H9 (cell line): ENCODE results near the gene MYO7A. TPM values are rescaled to one million over a fixed set of nuclear protein-coding genes. Genes with fewer than 3 reads are reported as not detected.

Experiments used
- DNase-seq: peaks from one replicate; pipeline ENCODE4 v3.0.0-alpha.2; 2017
- H2AFZ ChIP-seq: one replicate; pipeline ENCODE4 v1.6.1; 2013; ENCODE audit warnings: mild to moderate bottlenecking, low read length, control low read depth, moderate library complexity
- H2AK5ac ChIP-seq: 2 replicates; pipeline ENCODE4 v1.6.1; 2013; ENCODE audit warnings: low read length, control low read depth, mixed read lengths; ENCODE audit not compliant: insufficient read length
- H2BK120ac ChIP-seq: one replicate; pipeline ENCODE4 v1.6.1; 2013; ENCODE audit warnings: low read depth, mild to moderate bottlenecking, low read length, control low read depth, inconsistent platforms; ENCODE audit not compliant: poor library complexity, severe bottlenecking
- H2BK12ac ChIP-seq: 2 replicates; pipeline ENCODE4 v1.6.1; 2013; ENCODE audit warnings: low read length, control low read depth, mixed read lengths, low read depth; ENCODE audit not compliant: insufficient read length
- H2BK15ac ChIP-seq: 2 replicates; pipeline ENCODE4 v1.6.1; 2013; ENCODE audit warnings: low read depth, low read length, control low read depth
- H2BK20ac ChIP-seq: one replicate; pipeline ENCODE4 v1.6.1; 2013; ENCODE audit warnings: low read depth, mild to moderate bottlenecking, low read length, control low read depth, inconsistent platforms; ENCODE audit not compliant: poor library complexity, severe bottlenecking
- H2BK5ac ChIP-seq: 2 replicates; pipeline ENCODE4 v1.6.1; 2013; ENCODE audit warnings: low read length, control low read depth, mixed read lengths; ENCODE audit not compliant: insufficient read length
- H3K14ac ChIP-seq: 2 replicates; pipeline ENCODE4 v1.6.1; 2013; ENCODE audit warnings: low read length, control low read depth; ENCODE audit not compliant: insufficient read depth
- H3K18ac ChIP-seq: 2 replicates; pipeline ENCODE4 v1.6.1; 2013; ENCODE audit warnings: low read depth, mild to moderate bottlenecking, mixed read lengths, low read length, control low read depth; ENCODE audit not compliant: insufficient read length
- H3K23ac ChIP-seq: 2 replicates; pipeline ENCODE4 v1.6.1; 2013; ENCODE audit warnings: low read length, control low read depth, mixed read lengths, low read depth; ENCODE audit not compliant: insufficient read length
- H3K23me2 ChIP-seq: 2 replicates; pipeline ENCODE4 v1.6.1; 2013; ENCODE audit warnings: low read depth, mild to moderate bottlenecking, mixed read lengths, low read length, control low read depth; ENCODE audit not compliant: insufficient read length, poor library complexity, severe bottlenecking
- H3K27ac ChIP-seq: 2 replicates; pipeline ENCODE4 v1.5.1; 2013; ENCODE audit warnings: low read length, control low read depth, mixed read lengths, low read depth; ENCODE audit not compliant: insufficient read length
- H3K27me3 ChIP-seq: 2 replicates; pipeline ENCODE4 v1.6.1; 2013; ENCODE audit warnings: low read length, control low read depth, inconsistent platforms; ENCODE audit not compliant: insufficient read depth
- H3K4ac ChIP-seq: 2 replicates; pipeline ENCODE4 v1.6.1; 2013; ENCODE audit warnings: low read depth, mild to moderate bottlenecking, control low read depth, inconsistent platforms, low read length, moderate library complexity
- H3K4me1 ChIP-seq: 2 replicates; pipeline ENCODE4 v1.6.1; 2013; ENCODE audit warnings: low read length, control low read depth, inconsistent platforms; ENCODE audit not compliant: insufficient read depth
- H3K4me2 ChIP-seq: 2 replicates; pipeline ENCODE4 v1.6.1; 2013; ENCODE audit warnings: low read length, control low read depth, mixed read lengths; ENCODE audit not compliant: insufficient read length, insufficient read depth
- H3K56ac ChIP-seq: 2 replicates; pipeline ENCODE4 v1.6.1; 2013; ENCODE audit warnings: low read depth, mild to moderate bottlenecking, mixed read lengths, low read length, control low read depth; ENCODE audit not compliant: insufficient read length
- H3K79me1 ChIP-seq: 2 replicates; pipeline ENCODE4 v1.6.1; 2013; ENCODE audit warnings: low read depth, mild to moderate bottlenecking, moderate library complexity, low read length, control low read depth, inconsistent platforms; ENCODE audit not compliant: insufficient read depth, poor library complexity, severe bottlenecking
- H3K79me2 ChIP-seq: 2 replicates; pipeline ENCODE4 v1.6.1; 2013; ENCODE audit warnings: low read length, control low read depth, inconsistent platforms; ENCODE audit not compliant: insufficient read depth
- H3K9ac ChIP-seq: 2 replicates; pipeline ENCODE4 v1.6.1; 2013; ENCODE audit warnings: low read length, control low read depth, mixed read lengths; ENCODE audit not compliant: insufficient read length; ENCODE audit errors: extremely low read depth
- H3K9me3 ChIP-seq: one replicate; pipeline ENCODE4 v1.6.1; 2013; ENCODE audit warnings: low read depth, low read length, inconsistent platforms; ENCODE audit not compliant: control insufficient read depth
- H3T11ph ChIP-seq: one replicate; pipeline ENCODE4 v1.6.1; 2013; ENCODE audit warnings: mild to moderate bottlenecking, low read length, control low read depth, inconsistent platforms
- H4K20me1 ChIP-seq: one replicate; pipeline ENCODE4 v1.6.1; 2013; ENCODE audit not compliant: control insufficient read depth, insufficient read length, insufficient read depth
- H4K5ac ChIP-seq: 2 replicates; pipeline ENCODE4 v1.6.1; 2013; ENCODE audit warnings: low read depth, mild to moderate bottlenecking, mixed read lengths, low read length, control low read depth; ENCODE audit not compliant: insufficient read length
- H4K8ac ChIP-seq: replicated peaks from 2 replicates; pipeline ENCODE4 v1.6.1; 2013; ENCODE audit warnings: low read length, control low read depth, mixed read lengths, low read depth; ENCODE audit not compliant: insufficient read length
- H4K91ac ChIP-seq: 2 replicates; pipeline ENCODE4 v1.6.1; 2013; ENCODE audit warnings: low read depth, mild to moderate bottlenecking, moderate library complexity, mixed read lengths, low read length, control low read depth; ENCODE audit not compliant: insufficient read length
- H3K27ac Mint-ChIP-seq, 3 experiments: 2 replicates in 2 of 3; 3 replicates in 1 of 3; pipeline ENCODE4 v1.8.0; 2020 to 2021; ENCODE audit warnings: mixed read lengths in 3 of 3, mild to moderate bottlenecking in 1 of 3, moderate library complexity in 1 of 3
- H3K27me3 Mint-ChIP-seq: 2 replicates; pipeline ENCODE4 v1.8.0; 2021; ENCODE audit warnings: low read depth, mild to moderate bottlenecking, moderate library complexity, mixed read lengths
- H3K36me3 Mint-ChIP-seq, 3 experiments: 2 replicates in 2 of 3; 3 replicates in 1 of 3; pipeline ENCODE4 v1.8.0; 2020 to 2021; ENCODE audit warnings: low read depth in 3 of 3, mixed read lengths in 3 of 3; ENCODE audit not compliant: insufficient read depth in 1 of 3
- H3K4me1 Mint-ChIP-seq, 2 experiments: 2 replicates each; pipeline ENCODE4 v1.8.0; 2020; ENCODE audit warnings: mixed read lengths in 2 of 2
- H3K4me3 Mint-ChIP-seq, 2 experiments: 2 replicates in 1 of 2; 3 replicates in 1 of 2; pipeline ENCODE4 v1.8.0; 2020 to 2021; ENCODE audit warnings: mild to moderate bottlenecking in 2 of 2, mixed read lengths in 2 of 2, moderate library complexity in 1 of 2
- H3K9me3 Mint-ChIP-seq, 2 experiments: 2 replicates in 1 of 2; 3 replicates in 1 of 2; pipeline ENCODE4 v1.8.0; 2020; ENCODE audit warnings: mild to moderate bottlenecking in 2 of 2, mixed read lengths in 2 of 2, moderate library complexity in 1 of 2
- WGBS: extraction: QIAGEN DNeasy Blood & Tissue Kit; methylation state at CpG from one replicate; pipeline ENCODE4 v1.1.7; 2013; ENCODE audit warnings: missing lambda C conversion rate, low lambda C conversion rate, mixed read lengths; ENCODE audit not compliant: insufficient read length; ENCODE audit errors: extremely low coverage; 5-methylcytosine and 5-hydroxymethylcytosine counted together
- total RNA-seq: library from RNA; stranded (reverse); gene quantifications from 2 replicates; pipeline ENCODE4 v1.2.1, GENCODE V29; 2021
- TF ChIP-seq, protein P1 (sequence below): fragments of 200-600 bp; sonication (generic); conservative IDR thresholded peaks from 3 replicates; pipeline ENCODE4 v1.8.0; 2021; ENCODE audit warnings: antibody characterized with exemption, mild to moderate bottlenecking

The MYO7A gene
- total RNA-seq, 1 experiment from 2014 or later: 1.6 TPM

DNA sequence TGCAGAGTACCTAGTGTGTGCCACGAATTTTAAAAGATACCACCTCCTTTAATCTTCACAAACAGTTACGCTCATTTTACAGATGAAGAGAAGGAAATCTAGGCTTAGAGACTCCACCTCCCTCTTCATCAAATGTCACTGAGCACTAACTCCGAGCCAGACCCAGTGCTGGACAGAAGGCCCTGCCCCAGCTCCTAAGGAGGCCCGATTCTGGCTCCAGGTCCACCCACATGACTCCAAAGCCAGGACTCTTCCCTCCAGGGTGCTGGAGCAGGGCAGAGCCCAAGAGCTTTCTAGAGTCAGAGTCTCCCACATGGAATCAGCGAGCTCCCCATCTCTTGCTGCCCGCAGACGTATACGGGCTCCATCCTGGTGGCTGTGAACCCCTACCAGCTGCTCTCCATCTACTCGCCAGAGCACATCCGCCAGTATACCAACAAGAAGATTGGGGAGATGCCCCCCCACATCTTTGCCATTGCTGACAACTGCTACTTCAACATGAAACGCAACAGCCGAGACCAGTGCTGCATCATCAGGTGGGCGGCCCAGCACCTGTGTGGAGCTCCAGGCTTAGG is 27.6 kb downstream of the MYO7A start:
- H3K4ac ChIP-seq: no peak overlapping the region
- no peak overlapping the region for H3K56ac ChIP-seq
- H2BK120ac ChIP-seq: no peak overlapping the region
- peaks cover 6% of the 10 kb centered on the region for H3K27me3 Mint-ChIP-seq
- H3K23ac ChIP-seq: no peak overlapping the region
- no peak overlapping the region for H4K91ac ChIP-seq
- DNase-seq: no peak
- H3K4me2 ChIP-seq: no peak overlapping the region
- H3K27me3 ChIP-seq: no peaks in the 10 kb centered on the region
- no peak overlapping the region for H3K27ac ChIP-seq
- H3K4me1 ChIP-seq: no peaks in the 10 kb centered on the region
- no peak overlapping the region for H3K14ac ChIP-seq
- TF ChIP-seq, protein P1, sequence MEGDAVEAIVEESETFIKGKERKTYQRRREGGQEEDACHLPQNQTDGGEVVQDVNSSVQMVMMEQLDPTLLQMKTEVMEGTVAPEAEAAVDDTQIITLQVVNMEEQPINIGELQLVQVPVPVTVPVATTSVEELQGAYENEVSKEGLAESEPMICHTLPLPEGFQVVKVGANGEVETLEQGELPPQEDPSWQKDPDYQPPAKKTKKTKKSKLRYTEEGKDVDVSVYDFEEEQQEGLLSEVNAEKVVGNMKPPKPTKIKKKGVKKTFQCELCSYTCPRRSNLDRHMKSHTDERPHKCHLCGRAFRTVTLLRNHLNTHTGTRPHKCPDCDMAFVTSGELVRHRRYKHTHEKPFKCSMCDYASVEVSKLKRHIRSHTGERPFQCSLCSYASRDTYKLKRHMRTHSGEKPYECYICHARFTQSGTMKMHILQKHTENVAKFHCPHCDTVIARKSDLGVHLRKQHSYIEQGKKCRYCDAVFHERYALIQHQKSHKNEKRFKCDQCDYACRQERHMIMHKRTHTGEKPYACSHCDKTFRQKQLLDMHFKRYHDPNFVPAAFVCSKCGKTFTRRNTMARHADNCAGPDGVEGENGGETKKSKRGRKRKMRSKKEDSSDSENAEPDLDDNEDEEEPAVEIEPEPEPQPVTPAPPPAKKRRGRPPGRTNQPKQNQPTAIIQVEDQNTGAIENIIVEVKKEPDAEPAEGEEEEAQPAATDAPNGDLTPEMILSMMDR: no peak
- no peak overlapping the region for H3K27ac Mint-ChIP-seq
- no peaks in the 10 kb centered on the region for H3K79me2 ChIP-seq
- no peaks in the 10 kb centered on the region for H3K9me3 ChIP-seq
- H3K79me1 ChIP-seq: no peaks in the 10 kb centered on the region
- H4K20me1 ChIP-seq: no peaks in the 10 kb centered on the region
- H3K4me1 Mint-ChIP-seq: 0 out of 4 replicates have a peak, but pooled peaks cover 0 to 3% of the 10 kb centered on the region in 2 experiments
- no peak overlapping the region for H2AFZ ChIP-seq
- no peak overlapping the region for H3K4me3 Mint-ChIP-seq
- H4K5ac ChIP-seq: no peak overlapping the region
- no peak overlapping the region for H2AK5ac ChIP-seq
- no peak overlapping the region for H3K18ac ChIP-seq
- H3K9me3 Mint-ChIP-seq: no peaks in the 10 kb centered on the region
- H2BK12ac ChIP-seq: no peak overlapping the region
- no peaks in the 10 kb centered on the region; a peak in 1 of 7 replicates for H3K36me3 Mint-ChIP-seq
- no peaks in the 10 kb centered on the region for H3K23me2 ChIP-seq
- H3T11ph ChIP-seq: no peak overlapping the region
- no CpG with 5 or more reads among the region's 13 CpGs for WGBS
- no peak overlapping the region for H2BK20ac ChIP-seq
- no peak overlapping the region for H2BK5ac ChIP-seq
- no peak overlapping the region for H4K8ac ChIP-seq
- H3K9ac ChIP-seq: no peak overlapping the region
- no peak overlapping the region for H2BK15ac ChIP-seq
